GM19372 (cell line): ENCODE measurements around the gene AATK.

Experiments
- ATAC-seq: cut with Tn5 transposase; IDR thresholded peaks from one replicate; pipeline ENCODE4 v1.9.1; 2021; ENCODE audit warnings: mild to moderate bottlenecking, low read depth, moderate library complexity; ENCODE audit not compliant: unreplicated experiment

AATK gene

DNA sequence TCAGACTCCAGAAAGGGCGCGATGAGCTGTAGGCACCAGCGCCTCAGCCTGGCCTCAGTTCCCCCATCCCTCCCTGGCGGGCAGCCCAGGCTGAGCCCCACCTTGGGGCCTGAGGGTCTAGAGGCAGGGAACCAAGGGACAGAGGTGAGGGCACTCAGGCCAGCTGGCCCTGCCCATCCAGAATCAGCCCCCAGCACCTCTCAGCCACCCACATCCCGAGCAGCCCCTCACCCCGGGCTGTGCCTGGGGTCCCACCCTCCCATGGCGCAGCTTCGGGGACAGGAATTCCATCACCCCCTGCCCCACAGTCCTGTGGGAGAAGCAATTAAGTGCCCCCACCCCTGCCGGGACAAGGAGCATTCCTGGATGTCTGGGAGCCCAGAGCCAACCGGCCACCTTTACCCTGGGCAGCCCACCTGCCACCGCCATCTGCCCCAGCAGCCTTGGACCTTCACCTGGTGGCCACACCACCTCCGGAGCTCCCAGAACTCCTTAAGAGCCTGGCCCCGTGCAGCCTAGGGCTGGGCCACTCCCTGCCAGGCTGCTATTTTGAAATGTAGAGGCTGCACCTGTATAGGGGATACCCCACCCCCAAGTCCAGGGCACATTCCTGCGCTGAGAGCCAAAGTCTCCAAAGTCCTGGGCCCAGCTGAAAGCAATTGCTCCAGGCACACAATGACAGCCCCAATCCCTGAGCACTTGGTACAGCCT, 34.4 kb downstream of the AATK start:
- ATAC-seq = no peak

GRCh38 chr17:81130385-81131361, 35.3 kb downstream of the AATK start:
- no peak for ATAC-seq

DNA sequence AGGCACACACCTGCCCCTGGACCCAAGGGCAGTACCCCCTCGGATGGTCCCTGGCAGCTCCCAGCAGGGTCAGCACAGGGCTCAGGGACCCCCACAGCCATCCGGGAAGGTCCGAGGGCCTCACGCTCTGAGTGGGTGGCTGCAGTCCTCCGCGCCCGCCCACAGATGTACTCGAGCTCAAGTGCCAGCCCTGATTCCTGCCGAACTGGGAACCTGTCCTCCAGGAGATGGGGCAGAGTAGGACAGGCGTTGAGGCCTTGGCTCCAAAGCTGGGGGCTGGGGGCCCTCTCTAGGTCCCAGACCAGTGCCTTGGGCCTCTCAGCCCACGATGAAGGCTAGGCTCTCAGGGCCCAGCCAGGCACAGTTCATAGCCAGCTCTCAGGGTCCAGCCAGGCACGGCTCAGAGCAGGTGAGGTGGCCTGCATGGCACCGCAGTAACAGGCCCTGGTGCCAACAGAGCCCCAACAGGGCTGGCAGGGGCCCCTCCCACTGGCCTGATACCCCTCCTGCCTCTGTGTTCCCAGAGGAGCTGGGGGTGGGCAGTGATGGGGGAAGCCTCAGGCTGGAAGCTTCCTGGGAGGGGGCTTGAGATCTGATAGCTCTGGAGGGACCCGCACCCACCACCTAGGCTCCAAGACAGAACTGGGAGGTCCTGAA, 36.2 kb downstream of the AATK start:
- ATAC-seq = no peak

DNA sequence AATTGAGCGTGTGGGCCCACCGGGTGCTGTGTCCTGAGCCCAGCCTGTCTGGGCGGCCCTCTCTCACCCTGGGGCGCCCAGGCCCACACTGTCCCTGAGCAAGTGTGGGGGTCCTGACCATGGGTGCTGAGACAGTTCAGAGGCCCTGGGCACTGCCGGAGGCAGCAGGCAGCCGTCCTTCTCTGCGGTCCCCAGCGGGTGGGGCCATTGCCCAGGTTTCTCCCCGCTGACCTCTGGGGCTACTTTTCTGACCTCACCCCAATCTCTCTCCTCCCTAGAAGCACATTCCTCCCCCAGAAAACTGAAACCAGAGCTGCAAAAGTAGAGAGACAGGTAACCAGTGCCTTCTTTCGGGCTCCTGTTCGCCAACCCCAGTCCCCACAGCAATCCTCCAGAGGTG, 36.7 kb downstream of the AATK start:
- ATAC-seq = no peak

DNA sequence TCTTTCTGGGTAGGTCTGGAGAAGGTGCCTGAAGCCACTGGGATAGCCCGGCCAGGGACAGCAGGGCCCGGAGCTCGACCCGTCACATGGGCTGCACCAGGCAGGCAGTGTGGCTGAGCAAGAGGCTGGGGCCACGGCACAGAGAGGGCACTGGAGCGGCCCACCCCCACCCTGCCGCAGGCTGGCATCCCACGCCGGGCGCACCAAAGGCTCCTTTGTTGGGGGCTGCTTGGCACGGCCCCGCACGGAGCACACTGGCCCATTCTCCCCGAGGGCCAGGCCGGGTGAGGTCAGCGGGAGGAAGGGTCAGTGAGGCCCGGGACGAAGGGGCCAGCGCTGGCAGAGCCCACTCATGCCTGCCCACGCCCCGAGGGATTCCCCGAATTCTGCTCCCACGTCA, 37.2 kb downstream of the AATK start:
- no peak for ATAC-seq

- ATAC-seq = no peak
Measured at GRCh38 chr17:81128338-81128737, 37.7 kb downstream of the AATK start.

DNA sequence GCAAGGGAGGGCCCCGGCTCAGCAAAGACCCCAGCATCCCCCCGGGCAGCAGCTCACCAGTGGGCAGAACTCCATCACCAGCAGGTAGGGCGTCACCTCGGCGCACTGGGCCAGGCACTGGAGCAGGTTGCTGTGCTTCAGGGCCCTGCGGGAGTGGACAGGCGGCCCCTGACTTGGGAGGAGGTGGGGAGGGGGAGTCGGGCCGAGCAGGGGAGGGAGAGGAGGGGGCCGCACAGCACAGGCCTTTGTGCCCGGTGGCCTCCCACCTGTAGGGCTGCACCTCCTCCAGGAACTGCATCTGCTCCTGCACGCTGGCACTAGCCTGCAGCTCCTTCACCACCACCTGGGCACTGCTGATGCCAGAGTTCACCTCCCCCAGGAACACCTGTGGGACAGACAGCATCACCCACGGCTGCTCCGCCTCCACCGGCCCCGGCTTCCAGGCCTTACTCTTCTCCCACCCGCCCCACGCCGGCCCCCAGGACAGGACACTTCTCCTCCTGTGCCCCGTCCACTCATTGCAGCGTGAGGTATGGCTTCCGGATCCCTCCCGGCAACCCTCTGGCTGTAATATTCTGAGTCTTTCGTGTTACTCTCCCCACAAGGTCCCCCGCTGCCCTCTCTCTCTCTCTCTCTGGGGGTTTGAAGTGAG, 38.4 kb downstream of the AATK start:
- ATAC-seq = no peak

- ATAC-seq = no peak
Measured at GRCh38 chr17:81127133-81127455, 38.9 kb downstream of the AATK start.

GRCh38 chr17:81126281-81127132, 39.5 kb downstream of the AATK start:
- no peak for ATAC-seq

GRCh38 chr17:81125573-81126081, 40.4 kb downstream of the AATK start:
- ATAC-seq = no peak

GRCh38 chr17:81124377-81124776, 41.6 kb downstream of the AATK start:
- no peak for ATAC-seq

GRCh38 chr17:81123052-81124048, 42.7 kb downstream of the AATK start:
- no peak for ATAC-seq

- ATAC-seq = no peak
Measured at GRCh38 chr17:81121841-81122733, 43.9 kb downstream of the AATK start.

GRCh38 chr17:81120695-81121621, 45.1 kb downstream of the AATK start:
- ATAC-seq = no peak

GRCh38 chr17:81120149-81120484, 45.9 kb downstream of the AATK start:
- no peak for ATAC-seq
